GM19240 (cell line): Measurements from ENCODE around the gene GCAT.
"Not testable (repeated sequence)": the region's sequence is repeated elsewhere in the genome, so short reads cannot be mapped to it uniquely, and the experiment has no call there.

Experiments used
- DNase-seq: peaks from one replicate; pipeline ENCODE4 v3.0.0; 2011; ENCODE audit warnings: low spot score; ENCODE audit not compliant: insufficient read length

The GCAT gene

GRCh38 chr22:37782340-37783168 lies 25.2 kb upstream of the GCAT start:
- no peak for DNase-seq

- no peak for DNase-seq
These were observed 22.8 kb upstream of the GCAT start for GRCh38 chr22:37784829-37785495.

- no peak for DNase-seq
These were observed 17.5 kb upstream of the GCAT start for GRCh38 chr22:37790234-37790633.

GRCh38 chr22:37792494-37792893 lies 15.2 kb upstream of the GCAT start:
- no peak for DNase-seq

- no peak for DNase-seq
These were observed 13.4 kb upstream of the GCAT start for GRCh38 chr22:37794376-37794775.

GRCh38 chr22:37796079-37796478 lies 11.7 kb upstream of the GCAT start:
- DNase-seq, result no peak

GRCh38 chr22:37797259-37797658 lies 10.5 kb upstream of the GCAT start:
- not testable (repeated sequence) for DNase-seq

GRCh38 chr22:37797874-37798500 lies 9.7 kb upstream of the GCAT start:
- DNase-seq, result no peak

- DNase-seq, result not testable (repeated sequence)
These were observed 7.8 kb upstream of the GCAT start for GRCh38 chr22:37799979-37800378.

GRCh38 chr22:37801946-37802309 lies 5.8 kb upstream of the GCAT start:
- DNase-seq, result no peak

GRCh38 chr22:37802310-37803194 lies 5.2 kb upstream of the GCAT start:
- DNase-seq, result no peak

- no peak for DNase-seq
These were observed 4.5 kb upstream of the GCAT start for GRCh38 chr22:37803195-37803638.

GRCh38 chr22:37803639-37804351 lies 3.9 kb upstream of the GCAT start:
- DNase-seq, result no peak

GRCh38 chr22:37804352-37804880 lies 3.3 kb upstream of the GCAT start:
- no peak for DNase-seq

GRCh38 chr22:37804881-37805809 lies 2.6 kb upstream of the GCAT start:
- DNase-seq, result no peak

GRCh38 chr22:37805810-37806277 lies 1.9 kb upstream of the GCAT start:
- no peak for DNase-seq

GRCh38 chr22:37806409-37807333 lies 1.1 kb upstream of the GCAT start:
- no peak for DNase-seq

GRCh38 chr22:37808294-37808657 lies 542 bp downstream of the GCAT start:
- DNase-seq, result no peak
